ENCODE data around the gene FADS1. TPM values are rescaled to one million over a fixed set of nuclear protein-coding genes. Genes with fewer than 3 reads are reported as not detected.

The FADS1 gene
- total RNA-seq, 1 donor from 2014 or later: 248 TPM

DNA sequence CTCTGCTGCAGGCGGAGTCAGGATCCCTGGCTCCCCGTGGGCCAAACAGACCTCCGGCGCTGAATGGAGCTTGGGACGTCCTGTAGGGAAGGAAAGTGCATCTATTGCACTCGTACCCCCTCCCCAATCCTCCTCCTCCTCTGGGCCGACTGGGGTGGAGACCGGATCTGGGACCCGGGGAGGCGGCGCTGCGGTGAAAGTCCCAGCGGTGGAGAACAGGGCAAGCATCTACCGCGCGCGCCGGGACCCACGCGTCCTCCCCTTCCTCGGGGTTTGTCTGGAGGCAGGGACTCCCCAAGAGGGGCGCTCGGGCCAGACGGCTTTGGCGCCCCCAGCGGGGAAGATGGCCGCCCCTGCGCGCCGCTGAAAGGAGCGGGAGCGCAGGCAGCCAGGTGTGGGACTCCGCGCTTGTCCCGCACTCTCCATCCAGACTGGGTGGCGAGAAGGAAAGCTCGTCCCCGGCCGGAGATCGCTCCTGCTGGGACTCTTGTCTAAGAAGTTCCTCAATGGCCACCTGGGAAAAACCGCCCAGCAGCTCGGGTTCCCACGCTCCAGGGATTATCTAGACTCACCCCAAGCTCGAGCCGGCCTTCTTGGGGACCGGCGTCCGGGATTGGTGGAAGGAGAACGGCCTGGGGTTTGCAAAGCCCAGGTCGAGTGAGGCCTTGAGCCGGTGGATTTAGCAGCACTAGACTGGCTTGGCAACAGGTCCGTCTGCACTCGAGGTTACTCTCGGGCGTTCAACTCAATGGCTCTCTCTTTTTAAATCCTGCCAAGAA is 12.0 kb upstream of the FADS1 start:
- Mint-ChIP-seq H3K36me3 (ENCODE audit: low read depth) (peaks cover 14% of the 10 kb centered on the region), H3K4me3 (peak overlapping the region; percentile 89), H3K9me3 (no peaks in the 10 kb centered on the region), H3K27me3 (ENCODE audit: low read depth) (peaks cover 4% of the 10 kb centered on the region), H3K27ac (ENCODE audit: unreplicated experiment) (peak overlapping the region; percentile 99), H3K4me1 (peaks cover 66% of the 10 kb centered on the region)
- peak; percentile 35 for DNase-seq (ENCODE audit: low read depth, low spot score)
- TF ChIP-seq, protein P1, sequence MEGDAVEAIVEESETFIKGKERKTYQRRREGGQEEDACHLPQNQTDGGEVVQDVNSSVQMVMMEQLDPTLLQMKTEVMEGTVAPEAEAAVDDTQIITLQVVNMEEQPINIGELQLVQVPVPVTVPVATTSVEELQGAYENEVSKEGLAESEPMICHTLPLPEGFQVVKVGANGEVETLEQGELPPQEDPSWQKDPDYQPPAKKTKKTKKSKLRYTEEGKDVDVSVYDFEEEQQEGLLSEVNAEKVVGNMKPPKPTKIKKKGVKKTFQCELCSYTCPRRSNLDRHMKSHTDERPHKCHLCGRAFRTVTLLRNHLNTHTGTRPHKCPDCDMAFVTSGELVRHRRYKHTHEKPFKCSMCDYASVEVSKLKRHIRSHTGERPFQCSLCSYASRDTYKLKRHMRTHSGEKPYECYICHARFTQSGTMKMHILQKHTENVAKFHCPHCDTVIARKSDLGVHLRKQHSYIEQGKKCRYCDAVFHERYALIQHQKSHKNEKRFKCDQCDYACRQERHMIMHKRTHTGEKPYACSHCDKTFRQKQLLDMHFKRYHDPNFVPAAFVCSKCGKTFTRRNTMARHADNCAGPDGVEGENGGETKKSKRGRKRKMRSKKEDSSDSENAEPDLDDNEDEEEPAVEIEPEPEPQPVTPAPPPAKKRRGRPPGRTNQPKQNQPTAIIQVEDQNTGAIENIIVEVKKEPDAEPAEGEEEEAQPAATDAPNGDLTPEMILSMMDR (conservative IDR thresholded peaks at IDR 0.05): peak; percentile 65

DNA sequence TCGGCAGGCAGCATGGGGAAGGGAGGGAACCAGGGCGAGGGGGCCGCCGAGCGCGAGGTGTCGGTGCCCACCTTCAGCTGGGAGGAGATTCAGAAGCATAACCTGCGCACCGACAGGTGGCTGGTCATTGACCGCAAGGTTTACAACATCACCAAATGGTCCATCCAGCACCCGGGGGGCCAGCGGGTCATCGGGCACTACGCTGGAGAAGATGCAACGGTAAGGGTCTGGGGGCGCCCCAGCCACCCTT is 11.5 kb upstream of the FADS1 start:
- peak overlapping the region; percentile 89 for H3K4me3 Mint-ChIP-seq
- peak overlapping the region; percentile 99 for H3K27ac Mint-ChIP-seq (ENCODE audit: unreplicated experiment)
- peaks cover 9% of the 10 kb centered on the region for H3K36me3 Mint-ChIP-seq (ENCODE audit: low read depth)
- no peak for DNase-seq (ENCODE audit: low read depth, low spot score)
- H3K9me3 Mint-ChIP-seq: no peaks in the 10 kb centered on the region
- TF ChIP-seq, protein P1 (conservative IDR thresholded peaks at IDR 0.05): no peak
- H3K4me1 Mint-ChIP-seq: peaks cover 61% of the 10 kb centered on the region
- peaks cover 4% of the 10 kb centered on the region for H3K27me3 Mint-ChIP-seq (ENCODE audit: low read depth)

DNA sequence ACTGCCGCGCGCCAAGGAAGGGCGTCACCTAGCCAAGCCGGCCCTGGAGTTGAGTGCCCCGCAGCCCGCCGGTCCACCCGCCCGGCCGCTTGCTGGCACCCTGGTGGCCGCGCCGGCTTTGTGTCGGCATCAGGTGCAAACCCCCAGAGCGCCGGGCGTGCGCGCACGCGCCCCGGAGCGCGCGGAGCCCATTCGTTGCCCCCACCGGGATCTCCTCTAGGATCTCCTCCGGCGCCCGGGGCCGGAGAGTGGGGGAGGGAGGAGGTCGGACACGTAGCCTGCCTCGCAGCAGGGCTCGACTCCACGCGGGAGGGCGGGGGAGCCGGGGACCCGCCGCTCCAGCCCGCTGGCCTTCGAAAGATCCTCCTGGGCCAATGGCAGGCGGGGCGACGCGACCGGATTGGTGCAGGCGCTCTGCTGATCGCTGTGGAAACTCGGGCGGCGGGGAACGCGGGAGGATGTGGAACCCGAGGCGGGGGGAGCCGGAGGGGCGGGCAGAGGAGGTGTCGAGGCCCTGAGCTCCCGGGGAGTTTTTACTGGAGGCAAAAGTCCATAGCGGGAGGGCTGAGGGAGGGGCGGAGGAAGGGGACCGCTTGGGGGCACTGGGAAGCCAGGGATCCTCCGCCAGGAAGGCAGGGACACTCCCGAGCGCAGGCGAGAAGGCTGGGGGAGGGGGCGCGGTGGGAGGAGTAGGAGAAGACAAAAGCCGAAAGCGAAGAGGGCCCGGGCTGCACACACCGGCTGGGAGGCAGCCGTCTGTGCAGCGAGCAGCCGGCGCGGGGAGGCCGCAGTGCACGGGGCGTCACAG is 11.0 kb upstream of the FADS1 start, which contains the start of gene FADS2:
Gene FADS2, plus strand, starts transcription at position 730 of the 808 bp plus-strand sequence. CDS start 91 bp downstream, outside the sequence.
- Mint-ChIP-seq H3K36me3 (ENCODE audit: low read depth) (peaks cover 9% of the 10 kb centered on the region), H3K4me1 (peaks cover 56% of the 10 kb centered on the region), H3K27ac (ENCODE audit: unreplicated experiment) (peak within 1 kb of the TSS; percentile 100), H3K4me3 (peak within 1 kb of the TSS; percentile 89), H3K27me3 (ENCODE audit: low read depth) (peaks cover 4% of the 10 kb centered on the region), H3K9me3 (no peaks in the 10 kb centered on the region)
- DNase-seq (ENCODE audit: low read depth, low spot score): peak; percentile 96
- TF ChIP-seq, protein P1 (conservative IDR thresholded peaks at IDR 0.05): peak; percentile 42

DNA sequence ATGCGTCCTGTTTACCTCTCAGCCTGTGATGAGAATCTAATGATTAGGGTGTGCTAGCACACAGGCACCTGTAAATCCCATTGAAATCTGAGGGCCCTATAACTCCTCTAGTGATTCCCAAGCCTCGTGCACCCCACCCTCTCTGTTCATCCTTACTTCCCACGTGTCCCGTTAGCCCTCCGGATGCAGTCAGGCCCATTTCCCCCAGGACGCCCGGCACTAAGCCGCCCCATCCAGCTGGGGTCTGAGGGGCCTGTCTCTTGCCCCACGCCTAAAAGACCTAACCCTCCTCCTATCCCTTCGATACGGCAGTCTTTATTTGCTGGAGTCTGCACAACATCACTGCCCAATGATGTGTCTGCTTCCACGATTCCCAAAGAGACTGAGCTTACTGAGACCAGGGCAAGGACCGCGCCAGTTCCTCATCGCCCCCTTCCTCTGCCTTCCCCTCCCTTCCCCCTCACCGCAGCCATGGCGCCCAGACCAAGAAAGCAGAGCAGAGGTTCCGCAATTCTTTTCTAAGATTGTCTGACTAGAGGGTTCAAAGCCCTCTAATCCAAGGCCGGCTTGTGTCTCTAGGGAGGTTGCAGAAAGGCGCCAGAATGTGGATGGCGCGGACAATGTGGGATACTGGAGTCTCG is 10.2 kb upstream of the FADS1 start:
- no peak for DNase-seq (ENCODE audit: low read depth, low spot score)
- H3K9me3 Mint-ChIP-seq: no peaks in the 10 kb centered on the region
- H3K4me1 Mint-ChIP-seq: peaks cover 49% of the 10 kb centered on the region
- H3K27ac Mint-ChIP-seq (ENCODE audit: unreplicated experiment): peak overlapping the region; percentile 100
- peaks cover 4% of the 10 kb centered on the region for H3K27me3 Mint-ChIP-seq (ENCODE audit: low read depth)
- peaks cover 9% of the 10 kb centered on the region for H3K36me3 Mint-ChIP-seq (ENCODE audit: low read depth)
- H3K4me3 Mint-ChIP-seq: peak overlapping the region; percentile 89
- TF ChIP-seq, protein P1 (conservative IDR thresholded peaks at IDR 0.05): no peak

DNA sequence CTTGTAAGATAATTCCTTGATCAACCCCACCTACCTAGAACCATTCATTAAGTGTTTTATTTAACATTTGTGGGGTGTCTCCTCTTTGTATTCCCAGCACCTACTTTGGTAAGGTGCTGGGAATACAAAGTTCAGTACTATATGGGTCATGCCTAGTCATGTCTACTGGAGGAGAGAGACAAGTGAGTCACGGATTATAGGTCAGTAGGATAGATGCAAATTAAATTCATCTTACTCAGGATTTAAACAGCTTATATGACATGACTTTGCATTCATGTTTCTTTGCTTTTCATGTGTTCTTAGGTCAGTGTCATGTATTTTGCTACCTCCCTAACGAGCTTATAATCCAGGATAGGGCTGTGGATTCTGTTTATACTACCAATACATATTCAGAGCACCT is 3.4 kb upstream of the FADS1 start:
- Mint-ChIP-seq H3K36me3 (ENCODE audit: low read depth) (peaks cover 3% of the 10 kb centered on the region), H3K9me3 (no peaks in the 10 kb centered on the region), H3K4me3 (no peak overlapping the region), H3K27me3 (ENCODE audit: low read depth) (no peaks in the 10 kb centered on the region), H3K27ac (ENCODE audit: unreplicated experiment) (no peak overlapping the region), H3K4me1 (peaks cover 18% of the 10 kb centered on the region)
- no peak for DNase-seq (ENCODE audit: low read depth, low spot score)
- TF ChIP-seq, protein P1 (conservative IDR thresholded peaks at IDR 0.05): no peak

Measured in neural crest cell (in vitro differentiated cells).